GM20000 (cell line): ENCODE measurements around the gene WWOX.

Experiments
- DNase-seq: peaks from one replicate; pipeline ENCODE4 v3.0.0; 2012; ENCODE audit warnings: low spot score
- TF ChIP-seq, protein P1 (sequence below): IDR thresholded peaks from 2 replicates; pipeline ENCODE4 v1.5.1; 2012; ENCODE audit warnings: mild to moderate bottlenecking, control low read depth; ENCODE audit errors: extremely low read depth, missing control alignments

Gene WWOX

DNA sequence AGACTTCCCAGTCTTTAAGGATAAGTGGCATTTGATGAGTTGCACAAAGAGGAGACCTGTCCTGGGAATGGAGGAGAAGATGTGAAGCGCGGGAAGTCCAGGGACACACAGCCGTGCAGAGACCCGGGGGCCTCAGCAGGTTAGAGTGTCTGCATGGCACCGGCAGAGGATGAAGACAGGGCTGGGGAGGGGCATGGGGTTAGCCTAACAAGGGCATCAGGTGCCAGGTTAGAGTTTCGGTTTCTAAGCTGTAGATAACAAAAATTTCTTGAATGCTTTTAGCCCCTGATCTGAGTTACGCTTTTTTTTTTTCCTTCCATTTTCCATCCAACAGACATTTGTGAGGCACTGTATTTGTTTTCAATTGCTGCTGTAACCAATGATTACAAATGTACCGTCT lies 906.8 kb downstream of the WWOX start:
- no peak for DNase-seq
- TF ChIP-seq, protein P1, sequence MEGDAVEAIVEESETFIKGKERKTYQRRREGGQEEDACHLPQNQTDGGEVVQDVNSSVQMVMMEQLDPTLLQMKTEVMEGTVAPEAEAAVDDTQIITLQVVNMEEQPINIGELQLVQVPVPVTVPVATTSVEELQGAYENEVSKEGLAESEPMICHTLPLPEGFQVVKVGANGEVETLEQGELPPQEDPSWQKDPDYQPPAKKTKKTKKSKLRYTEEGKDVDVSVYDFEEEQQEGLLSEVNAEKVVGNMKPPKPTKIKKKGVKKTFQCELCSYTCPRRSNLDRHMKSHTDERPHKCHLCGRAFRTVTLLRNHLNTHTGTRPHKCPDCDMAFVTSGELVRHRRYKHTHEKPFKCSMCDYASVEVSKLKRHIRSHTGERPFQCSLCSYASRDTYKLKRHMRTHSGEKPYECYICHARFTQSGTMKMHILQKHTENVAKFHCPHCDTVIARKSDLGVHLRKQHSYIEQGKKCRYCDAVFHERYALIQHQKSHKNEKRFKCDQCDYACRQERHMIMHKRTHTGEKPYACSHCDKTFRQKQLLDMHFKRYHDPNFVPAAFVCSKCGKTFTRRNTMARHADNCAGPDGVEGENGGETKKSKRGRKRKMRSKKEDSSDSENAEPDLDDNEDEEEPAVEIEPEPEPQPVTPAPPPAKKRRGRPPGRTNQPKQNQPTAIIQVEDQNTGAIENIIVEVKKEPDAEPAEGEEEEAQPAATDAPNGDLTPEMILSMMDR, result no peak

DNA sequence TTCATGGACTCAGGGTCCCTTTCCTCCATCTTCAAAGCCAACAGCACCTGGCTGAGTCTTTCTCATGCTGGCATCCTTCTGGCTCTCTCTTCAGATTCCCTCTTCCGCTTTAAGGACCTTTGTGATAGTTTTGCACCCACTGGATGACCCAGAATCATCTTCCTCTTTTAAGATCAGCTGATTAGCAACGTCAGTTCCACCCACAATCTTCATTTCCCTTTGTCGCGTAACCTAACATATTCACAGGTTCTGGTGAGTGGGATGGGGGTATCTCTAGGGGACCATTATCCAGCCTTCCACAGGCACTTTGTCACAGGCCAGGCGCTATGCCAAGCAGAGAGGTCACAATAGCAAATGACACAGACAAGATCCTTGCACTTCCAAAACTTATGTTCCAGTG lies 907.3 kb downstream of the WWOX start:
- TF ChIP-seq, protein P1, result no peak
- DNase-seq, result no peak

DNA sequence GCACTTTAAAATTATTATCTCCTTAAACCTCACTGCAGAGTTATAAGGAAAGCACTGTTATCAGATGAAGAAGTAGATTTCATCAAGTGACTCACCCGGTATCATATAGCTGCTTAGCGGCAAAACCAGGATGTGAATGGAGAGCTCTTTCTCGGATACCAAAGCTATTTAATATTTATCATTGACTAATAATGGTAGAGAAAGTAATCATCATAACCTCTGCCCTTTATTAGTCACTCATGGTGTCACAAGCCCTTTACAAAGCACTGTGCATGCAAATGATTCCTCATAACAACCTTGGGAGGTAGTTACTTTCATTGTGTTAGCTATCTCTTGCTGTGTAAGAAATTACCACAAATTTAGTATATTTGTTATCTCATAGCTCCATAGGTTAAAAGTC lies 908.2 kb downstream of the WWOX start:
- TF ChIP-seq, protein P1, result no peak
- no peak for DNase-seq

DNA sequence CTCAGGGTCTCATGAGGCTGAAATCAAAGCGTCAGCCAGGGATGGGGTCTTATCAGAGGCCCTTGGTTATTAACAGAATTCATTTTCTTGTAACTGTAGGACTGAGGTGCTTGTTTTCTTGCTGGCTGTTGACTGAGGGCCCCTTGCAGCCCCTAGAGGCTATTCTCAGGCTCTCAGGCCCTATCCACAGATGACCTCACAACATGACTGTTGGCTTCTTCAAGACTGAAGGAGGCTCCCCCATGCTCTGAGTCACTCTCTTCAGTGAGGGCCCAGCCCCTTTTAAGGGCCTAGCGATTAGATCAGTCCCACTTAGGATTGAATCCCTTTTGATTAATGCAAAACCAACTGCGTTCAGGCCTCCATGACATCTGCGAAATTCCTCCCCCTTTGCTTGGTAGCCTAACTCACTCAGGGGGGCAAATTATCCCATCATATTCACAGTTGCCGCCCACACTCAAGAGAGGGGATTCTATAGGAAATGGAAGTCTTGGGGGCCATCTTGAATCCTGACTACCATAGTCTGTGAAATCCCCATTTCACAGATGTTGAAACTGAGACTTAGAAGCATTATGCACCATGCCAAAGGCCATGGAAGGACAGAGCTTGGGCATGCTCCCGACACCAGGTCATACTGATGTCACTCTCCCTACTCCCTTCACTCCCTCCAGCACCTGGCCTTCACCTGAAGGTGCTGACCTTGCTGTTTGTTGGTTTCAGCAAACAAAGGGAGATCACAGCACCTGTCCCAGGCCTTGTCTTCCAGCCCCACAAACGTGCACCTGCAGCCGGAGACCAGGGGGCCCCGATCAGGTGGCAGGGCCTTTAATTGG lies 908.8 kb downstream of the WWOX start:
- TF ChIP-seq, protein P1, result no peak
- no peak for DNase-seq

DNA sequence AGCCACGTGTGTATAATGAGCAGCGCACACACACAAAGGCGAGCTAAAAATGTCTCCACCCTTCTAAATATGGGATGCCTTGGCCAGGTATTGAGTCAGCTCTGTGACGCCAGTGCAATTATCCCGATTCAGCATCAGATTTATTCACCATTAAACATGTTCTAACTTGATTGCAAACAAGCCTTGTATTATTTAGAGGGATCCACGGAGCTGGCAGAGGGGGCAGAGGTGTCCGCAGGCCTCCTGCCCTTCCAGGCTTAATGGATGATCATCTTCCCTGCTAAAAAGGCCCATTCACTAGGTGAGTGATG lies 909.4 kb downstream of the WWOX start:
- DNase-seq, result no peak
- TF ChIP-seq, protein P1, result no peak

DNA sequence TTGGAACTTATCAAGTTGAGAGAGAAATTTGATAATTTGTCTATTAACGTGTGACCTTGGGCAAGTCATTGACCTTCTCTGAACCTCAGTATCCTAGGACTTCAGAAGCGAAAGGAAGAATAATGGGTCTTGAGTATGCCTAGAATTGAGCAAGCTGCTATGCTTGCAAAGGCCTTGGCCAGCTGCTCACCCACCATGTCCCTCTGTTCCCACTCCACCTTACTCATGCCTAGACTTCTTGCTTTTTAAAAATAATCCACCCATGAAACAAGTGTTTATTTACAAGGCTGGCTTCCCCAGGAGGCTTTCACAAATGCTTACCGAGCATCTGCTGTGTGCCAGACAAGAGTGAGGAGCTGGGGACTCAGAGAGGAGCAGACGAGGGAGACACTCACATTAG lies 910.4 kb downstream of the WWOX start:
- TF ChIP-seq, protein P1, result no peak
- no peak for DNase-seq

DNA sequence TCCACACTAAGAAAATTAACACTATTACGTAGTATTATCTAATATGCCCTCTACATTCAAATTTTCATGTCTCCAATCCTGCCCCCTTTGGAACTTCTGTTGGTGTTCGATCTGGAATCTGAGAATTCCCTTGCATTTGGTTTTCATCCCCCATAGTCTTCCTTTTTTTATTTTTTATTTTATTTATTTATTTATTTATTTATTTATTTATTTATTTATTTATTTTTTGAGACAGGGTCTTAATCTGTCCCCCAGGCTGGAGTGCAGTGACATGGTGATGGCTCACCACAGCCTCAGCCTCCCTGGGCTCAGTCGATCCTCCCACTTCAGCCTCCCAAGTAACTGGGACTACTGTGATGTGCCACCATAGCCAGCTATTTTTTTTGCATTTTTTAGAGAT lies 911.8 kb downstream of the WWOX start:
- TF ChIP-seq, protein P1, result no peak

More for the DNA sequence above, 911.8 kb downstream of the WWOX start:
- DNase-seq, result no peak
